GM10266 (cell line): ENCODE measurements around the gene TSPAN16.
A peak's percentile ranks its signal among the peaks of the same experiment; 100 is the strongest.

Source experiments
- DNase-seq: peaks from one replicate; pipeline ENCODE4 v3.0.0; 2012; ENCODE audit errors: extremely low spot score
- CTCF ChIP-seq: IDR thresholded peaks from 2 replicates; pipeline ENCODE4 v1.5.1; 2012; ENCODE audit warnings: mild to moderate bottlenecking, low read depth; ENCODE audit not compliant: control insufficient read depth, insufficient read depth; ENCODE audit errors: missing control alignments

Gene TSPAN16

GRCh38 chr19:11252665-11253355 is 43.1 kb upstream of the TSPAN16 start:
- TF ChIP-seq CTCF, result no peak
- DNase-seq, result no peak

GRCh38 chr19:11254666-11255065 is 41.3 kb upstream of the TSPAN16 start:
- no peak for DNase-seq
- peak; percentile 21 for TF ChIP-seq CTCF

GRCh38 chr19:11256189-11256588 is 39.8 kb upstream of the TSPAN16 start:
- no peak for TF ChIP-seq CTCF
- no peak for DNase-seq

GRCh38 chr19:11257846-11258380 is 38.0 kb upstream of the TSPAN16 start:
- no peak for TF ChIP-seq CTCF
- no peak for DNase-seq

GRCh38 chr19:11260996-11261395 is 35.0 kb upstream of the TSPAN16 start:
- no peak for TF ChIP-seq CTCF
- no peak for DNase-seq

- DNase-seq, result no peak
- no peak for TF ChIP-seq CTCF
Observed at GRCh38 chr19:11261431-11261970, 34.5 kb upstream of the TSPAN16 start.
